Lower leg skin (tissue), 4 donors: ENCODE measurements around the gene PARVG. TPM values are rescaled to one million over a fixed set of nuclear protein-coding genes. Genes with fewer than 3 reads are reported as not detected.

ENCODE experiments used
- DNase-seq, 2 donors: peaks; one replicate each; pipeline ENCODE4 v3.0.0-alpha.2; 2019; ENCODE audit warnings: low spot score in 2 of 2
- H3K4me3 ChIP-seq: fragments of 200-600 bp; sonication (generic); 2 replicates; pipeline ENCODE4 v1.5.1; 2017; ENCODE audit warnings: mild to moderate bottlenecking, low read depth; ENCODE audit not compliant: poor library complexity, severe bottlenecking
- POLR2A ChIP-seq, 2 donors: fragments of 450-650 bp; IDR thresholded peaks; one replicate each; pipeline ENCODE4 v1.6.1; 2016 to 2017; ENCODE audit warnings: antibody characterized with exemption in 2 of 2, mild to moderate bottlenecking in 1 of 2, moderate library complexity in 1 of 2
- WGBS, 2 donors: methylation state at CpG; one replicate each; pipeline ENCODE4 v1.1.5; 2018; 5-methylcytosine and 5-hydroxymethylcytosine counted together
- intact Hi-C: fragments of 100-400 bp; cut with DNase I; formaldehyde crosslinking; loops from one replicate; pipeline ENCODE4 v1.15.0; 2023; ENCODE audit warnings: low total_unique reads
- total RNA-seq, 4 donors: library from RNA; depleted of rRNA; stranded (reverse); fragments of >200 nt; gene quantifications; one replicate each; pipeline ENCODE4 v1.1.0, GENCODE V29; 2016
- TF ChIP-seq, protein P1 (sequence below), 3 donors: fragments of 450-650 bp; IDR thresholded peaks; one replicate each; pipeline ENCODE4 v1.5.1; 2016; ENCODE audit warnings: antibody characterized with exemption in 3 of 3, mild to moderate bottlenecking in 3 of 3, moderate library complexity in 2 of 3

Gene PARVG
- total RNA-seq, 4 donors from 2014 or later, result 2.0 to 11.1 (median 4.5) TPM

DNA sequence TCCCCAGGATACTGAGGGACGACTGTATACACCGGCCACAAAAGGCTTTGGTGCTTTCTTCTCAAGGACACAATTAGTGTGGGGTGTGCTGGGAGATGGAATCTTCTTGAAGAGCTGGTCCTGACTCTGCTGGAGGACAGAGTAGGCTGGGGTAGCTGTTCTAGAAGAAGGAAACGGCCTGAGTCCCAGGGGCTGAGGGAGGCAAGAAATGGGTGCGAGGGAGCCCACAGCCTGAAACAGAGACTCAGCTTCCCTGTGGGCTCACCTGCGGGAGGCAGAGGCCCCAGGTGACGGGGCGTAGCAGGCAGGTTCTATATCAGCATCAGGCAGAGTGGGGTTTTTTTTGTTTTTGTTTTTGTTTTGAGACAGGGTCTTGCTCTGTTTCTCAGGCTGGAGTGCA, 36.6 kb downstream of the PARVG start:
- intact Hi-C loops, result no loop called here
- no peak for TF ChIP-seq POLR2A (IDR thresholded peaks at IDR 0.05)
- TF ChIP-seq, protein P1, sequence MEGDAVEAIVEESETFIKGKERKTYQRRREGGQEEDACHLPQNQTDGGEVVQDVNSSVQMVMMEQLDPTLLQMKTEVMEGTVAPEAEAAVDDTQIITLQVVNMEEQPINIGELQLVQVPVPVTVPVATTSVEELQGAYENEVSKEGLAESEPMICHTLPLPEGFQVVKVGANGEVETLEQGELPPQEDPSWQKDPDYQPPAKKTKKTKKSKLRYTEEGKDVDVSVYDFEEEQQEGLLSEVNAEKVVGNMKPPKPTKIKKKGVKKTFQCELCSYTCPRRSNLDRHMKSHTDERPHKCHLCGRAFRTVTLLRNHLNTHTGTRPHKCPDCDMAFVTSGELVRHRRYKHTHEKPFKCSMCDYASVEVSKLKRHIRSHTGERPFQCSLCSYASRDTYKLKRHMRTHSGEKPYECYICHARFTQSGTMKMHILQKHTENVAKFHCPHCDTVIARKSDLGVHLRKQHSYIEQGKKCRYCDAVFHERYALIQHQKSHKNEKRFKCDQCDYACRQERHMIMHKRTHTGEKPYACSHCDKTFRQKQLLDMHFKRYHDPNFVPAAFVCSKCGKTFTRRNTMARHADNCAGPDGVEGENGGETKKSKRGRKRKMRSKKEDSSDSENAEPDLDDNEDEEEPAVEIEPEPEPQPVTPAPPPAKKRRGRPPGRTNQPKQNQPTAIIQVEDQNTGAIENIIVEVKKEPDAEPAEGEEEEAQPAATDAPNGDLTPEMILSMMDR (IDR thresholded peaks at IDR 0.05), result no peak
- DNase-seq, result peak in 1 of 2 donors; percentile 6
- WGBS, 2 donors, result 77 to 90% methylated on average over 7 of the region's 7 CpGs
- H3K4me3 ChIP-seq, result no peak overlapping the region

DNA sequence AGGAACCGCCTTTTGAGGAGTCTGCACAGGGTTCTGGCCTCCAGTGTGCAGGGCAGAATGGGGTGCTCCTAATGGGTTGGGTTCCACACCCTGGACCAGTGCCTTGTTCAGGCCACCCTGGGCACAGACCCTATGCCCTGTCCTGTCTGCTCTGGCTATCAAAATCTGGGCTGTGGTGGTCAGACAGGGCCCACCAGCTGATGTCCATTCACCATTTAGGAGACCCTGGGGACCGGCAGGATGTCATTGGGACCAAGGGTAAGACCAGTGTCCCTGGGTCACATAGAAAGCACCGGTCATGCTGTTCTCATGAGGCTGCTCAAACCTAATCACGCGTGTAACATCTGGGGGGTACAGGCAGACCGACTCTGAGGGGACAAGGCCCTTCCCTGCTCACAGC, 37.3 kb downstream of the PARVG start:
- intact Hi-C loops, result no loop called here
- no peak for DNase-seq
- 83 to 98% methylated on average over 6 of the region's 6 CpGs for WGBS, 2 donors
- no peak for TF ChIP-seq POLR2A (IDR thresholded peaks at IDR 0.05)
- TF ChIP-seq, protein P1 (IDR thresholded peaks at IDR 0.05), result no peak
- H3K4me3 ChIP-seq, result no peak overlapping the region

DNA sequence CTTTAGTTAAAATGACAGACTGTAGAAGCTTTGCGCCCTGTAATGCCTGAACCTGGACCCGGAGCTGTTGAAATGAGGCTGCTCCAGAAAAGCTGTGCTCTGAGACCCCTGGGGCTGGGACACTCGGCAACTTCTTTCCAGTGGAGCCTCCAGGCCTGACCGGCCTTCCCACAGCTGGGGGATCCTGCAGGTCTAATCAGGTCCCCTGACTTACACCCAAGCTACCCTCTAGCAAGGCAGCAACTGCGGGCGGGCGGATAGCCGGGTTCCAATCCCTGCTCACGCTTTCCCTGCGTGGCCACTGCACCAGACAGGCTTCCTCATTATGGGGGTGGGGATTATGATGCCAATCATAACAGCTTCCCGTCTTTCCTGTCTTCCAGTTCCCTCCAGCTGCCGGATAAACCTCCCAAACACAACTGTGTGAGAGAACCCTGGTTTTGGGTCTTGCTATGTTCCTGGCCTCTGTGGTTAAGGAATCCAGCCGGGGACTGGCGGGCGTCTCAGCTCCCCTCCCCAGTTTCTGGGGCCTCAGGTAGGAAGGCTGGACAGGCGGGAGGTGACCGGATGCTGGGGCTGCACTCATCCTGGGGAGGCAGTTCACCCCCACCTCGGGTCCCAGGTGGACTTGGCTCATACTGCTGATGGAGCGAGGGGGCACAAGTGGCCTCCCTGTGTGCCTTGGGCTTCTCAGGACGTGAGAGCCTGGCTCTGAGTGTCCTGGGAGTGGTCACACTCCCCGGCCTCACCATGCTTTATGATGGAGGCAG, 38.6 kb downstream of the PARVG start:
- peak; percentile 10 to 75 for DNase-seq
- WGBS, 2 donors, result 70 to 74% methylated on average over 17 to 18 of the region's 21 CpGs
- intact Hi-C loops, result no loop called here
- TF ChIP-seq, protein P1 (IDR thresholded peaks at IDR 0.05), result no peak
- TF ChIP-seq POLR2A (IDR thresholded peaks at IDR 0.05), result no peak
- H3K4me3 ChIP-seq, result no peak overlapping the region

DNA sequence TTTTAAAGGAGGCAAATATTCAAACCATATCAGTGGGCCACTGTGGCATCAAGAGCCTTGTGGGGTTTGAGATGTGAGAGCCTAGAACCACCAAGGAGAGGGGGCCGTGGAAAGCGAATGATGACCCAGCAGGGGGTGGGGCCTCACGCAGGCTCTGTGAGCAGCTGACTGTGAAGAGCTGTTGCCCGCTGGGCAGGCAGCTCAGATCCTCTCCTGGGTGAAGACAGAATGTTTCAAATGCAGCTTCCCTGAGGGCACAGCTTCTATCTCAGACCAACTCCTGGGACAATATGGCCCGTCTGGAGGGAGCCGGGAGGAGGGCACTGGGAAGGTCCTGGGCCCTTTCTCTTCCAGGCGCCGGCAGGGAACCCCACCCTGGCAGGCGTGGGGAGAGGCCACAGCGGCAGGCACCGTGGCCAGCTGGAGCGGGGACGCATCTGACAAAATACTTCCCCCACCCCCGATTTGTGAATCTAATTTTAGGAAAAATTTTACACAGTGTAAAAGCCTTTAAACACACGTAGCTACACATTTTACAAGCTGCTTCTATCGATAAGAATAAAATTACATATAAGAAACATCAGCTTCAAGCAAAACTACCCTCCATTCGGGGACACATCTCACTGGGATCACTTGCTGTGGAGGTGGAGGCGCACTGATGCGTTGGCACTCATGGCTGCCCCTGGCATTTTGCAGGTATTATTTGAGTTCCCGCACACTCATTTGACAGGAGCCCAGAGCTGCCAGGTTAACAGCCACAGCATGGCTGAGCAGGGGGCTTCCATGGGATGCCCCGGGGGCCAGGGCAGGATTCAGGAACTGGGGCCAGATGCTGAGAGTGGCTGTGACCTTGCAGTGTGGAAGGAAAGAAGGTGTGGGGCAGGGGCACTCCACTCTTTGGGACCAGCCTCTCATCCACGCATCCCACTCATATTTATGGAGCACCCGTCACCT, 40.3 kb downstream of the PARVG start:
- DNase-seq, result peak in 1 of 2 donors; percentile 5
- intact Hi-C loops, result no loop called here
- H3K4me3 ChIP-seq, result no peak overlapping the region
- 74 to 81% methylated on average over 23 of the region's 23 CpGs for WGBS, 2 donors
- no peak for TF ChIP-seq POLR2A (IDR thresholded peaks at IDR 0.05)
- TF ChIP-seq, protein P1 (IDR thresholded peaks at IDR 0.05), result no peak

DNA sequence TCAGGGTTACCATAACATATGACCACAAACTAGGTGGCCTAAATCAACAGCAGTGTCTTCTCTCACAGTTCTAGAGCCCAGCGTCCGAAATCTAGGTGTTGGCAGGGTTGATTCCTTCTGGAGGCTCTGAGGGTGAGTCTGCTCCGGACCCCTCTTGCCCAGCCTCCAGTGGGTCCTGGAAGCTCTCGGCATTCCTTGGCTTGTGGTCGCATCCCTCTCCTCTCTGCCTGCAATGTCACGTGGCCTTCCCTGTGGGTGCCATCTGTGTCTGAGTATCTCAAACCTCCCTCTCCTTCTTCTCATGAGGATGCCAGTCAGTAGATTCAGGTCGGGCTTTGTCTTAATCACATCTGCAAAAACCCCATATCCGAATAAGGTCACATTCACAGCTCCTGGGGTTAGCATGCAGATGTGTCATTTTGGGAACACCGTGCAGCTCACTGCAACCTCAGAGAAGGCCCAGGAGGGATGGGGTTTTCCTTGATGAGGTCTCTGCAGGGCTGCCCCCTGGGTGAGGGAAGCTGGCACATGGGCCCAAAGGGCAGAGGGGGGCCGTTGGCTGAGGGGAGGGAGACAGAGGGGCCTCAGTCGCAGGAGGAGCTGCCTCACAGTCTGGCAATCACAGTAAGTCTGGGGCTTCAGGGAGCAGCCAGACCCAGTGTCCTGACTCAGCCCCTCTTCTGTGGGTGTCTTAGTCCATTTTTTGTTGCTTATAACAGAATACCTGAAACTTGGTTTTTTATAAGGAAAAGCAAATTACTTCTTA, 41.2 kb downstream of the PARVG start:
- 89 to 92% methylated on average over 11 of the region's 11 CpGs for WGBS, 2 donors
- TF ChIP-seq POLR2A (IDR thresholded peaks at IDR 0.05), result no peak
- TF ChIP-seq, protein P1 (IDR thresholded peaks at IDR 0.05), result no peak
- no peak overlapping the region for H3K4me3 ChIP-seq
- intact Hi-C loops, result no loop called here
- no peak for DNase-seq
